CD4-positive, CD25-positive, alpha-beta regulatory T cell (primary cell): ENCODE data around the gene MMP21. TPM values are rescaled to one million over a fixed set of nuclear protein-coding genes. Genes with fewer than 3 reads are reported as not detected.

Experiments
- ATAC-seq, 2 donors: fragments of 150-1000 bp; cut with Tn5 transposase; one replicate each; pipeline ENCODE4 v1.10.0; 2021; ENCODE audit warnings: low read depth in 2 of 2, moderate number of reproducible peaks in 2 of 2, moderate library complexity in 1 of 2
- DNase-seq, 3 donors: peaks; one replicate each; pipeline versions ENCODE4 v3.0.0 to v3.0.0-alpha.2; 2012 to 2022; ENCODE audit warnings: mixed read lengths in 1 of 3
- H3K27ac ChIP-seq: one replicate; pipeline ENCODE4 v1.7.0; 2013; ENCODE audit warnings: mild to moderate bottlenecking, low read length; ENCODE audit not compliant: insufficient read depth, poor library complexity, severe bottlenecking
- H3K27me3 ChIP-seq: one replicate; pipeline ENCODE4 v1.7.0; 2013; ENCODE audit warnings: low read length; ENCODE audit not compliant: control insufficient read depth, insufficient read depth
- H3K36me3 ChIP-seq: one replicate; pipeline ENCODE4 v1.7.0; 2013; ENCODE audit warnings: mild to moderate bottlenecking, low read length, moderate library complexity; ENCODE audit not compliant: control insufficient read depth, insufficient read depth
- H3K4me1 ChIP-seq: 2 replicates; pipeline ENCODE4 v1.7.0; 2013; ENCODE audit warnings: mild to moderate bottlenecking, low read length; ENCODE audit not compliant: insufficient read depth, control insufficient read depth, poor library complexity, severe bottlenecking
- H3K4me3 ChIP-seq: one replicate; pipeline ENCODE4 v1.7.0; 2013; ENCODE audit warnings: low read depth, mild to moderate bottlenecking, low read length, moderate library complexity
- H3K9me3 ChIP-seq, 2 experiments: 1 replicate in 1 of 2; 2 replicates in 1 of 2; pipeline ENCODE4 v1.7.0; 2013; ENCODE audit warnings: low read length in 2 of 2, mild to moderate bottlenecking in 1 of 2, moderate library complexity in 1 of 2; ENCODE audit not compliant: control insufficient read depth in 2 of 2
- H3K27ac Mint-ChIP-seq, 3 donors: one replicate each; pipeline ENCODE4 v1.8.0; 2020 to 2022; ENCODE audit warnings: mild to moderate bottlenecking in 3 of 3, mixed read lengths in 3 of 3, moderate library complexity in 2 of 3
- H3K27me3 Mint-ChIP-seq: one replicate; pipeline ENCODE4 v1.8.0; 2022; ENCODE audit warnings: mild to moderate bottlenecking, mixed read lengths
- H3K36me3 Mint-ChIP-seq: one replicate; pipeline ENCODE4 v1.8.0; 2020; ENCODE audit warnings: mixed read lengths
- H3K4me1 Mint-ChIP-seq, 4 donors: one replicate each; pipeline ENCODE4 v1.8.0; 2020 to 2022; ENCODE audit warnings: mixed read lengths in 4 of 4, mild to moderate bottlenecking in 1 of 4
- H3K4me3 Mint-ChIP-seq, 4 donors: one replicate each; pipeline ENCODE4 v1.8.0; 2020 to 2022; ENCODE audit warnings: mild to moderate bottlenecking in 4 of 4, mixed read lengths in 4 of 4, moderate library complexity in 3 of 4
- H3K9me3 Mint-ChIP-seq, 7 donors: one replicate each; pipeline ENCODE4 v1.8.0; 2020 to 2022; ENCODE audit warnings: mixed read lengths in 7 of 7, mild to moderate bottlenecking in 3 of 7, moderate library complexity in 2 of 7
- polyA plus RNA-seq, 4 donors: library from polyadenylated mRNA; unstranded; fragments of 300-500 nt; fragmentation: Illumina TruSeq; gene quantifications; one replicate each; pipeline ENCODE4 v1.2.3, GENCODE V29; 2021
- total RNA-seq: library from RNA; stranded (reverse); gene quantifications from one replicate; pipeline ENCODE4 v1.2.3, GENCODE V29; 2022

MMP21 gene
- total and polyA plus RNA-seq, 5 donors from 2014 or later: 0.14 to 0.59 TPM; not detected in 3

GRCh38 chr10:125757742-125758141 lies 17.9 kb downstream of the MMP21 start:
- H3K27me3 ChIP-seq: no peaks in the 10 kb centered on the region
- Mint-ChIP-seq H3K4me3 (no peak overlapping the region), H3K27ac (no peak overlapping the region), H3K36me3 (peaks cover 60% of the 10 kb centered on the region), H3K9me3 (no peaks in the 10 kb centered on the region), H3K27me3 (no peaks in the 10 kb centered on the region), H3K4me1 (peaks cover 9 to 21% (median 14%) of the 10 kb centered on the region in 4 donors)
- no peaks in the 10 kb centered on the region for H3K9me3 ChIP-seq
- DNase-seq (no peak), ATAC-seq (no peak)
- peaks cover 84% of the 10 kb centered on the region for H3K36me3 ChIP-seq
- no peaks in the 10 kb centered on the region for H3K4me1 ChIP-seq
- H3K27ac ChIP-seq: no peak overlapping the region
- no peak overlapping the region for H3K4me3 ChIP-seq

GRCh38 chr10:125756853-125757487 lies 18.7 kb downstream of the MMP21 start:
- ATAC-seq: no peak
- Mint-ChIP-seq H3K4me3 (no peak overlapping the region), H3K27me3 (no peaks in the 10 kb centered on the region), H3K9me3 (no peaks in the 10 kb centered on the region), H3K36me3 (peaks cover 60% of the 10 kb centered on the region), H3K4me1 (peaks cover 9 to 21% (median 15%) of the 10 kb centered on the region in 4 donors), H3K27ac (no peak overlapping the region)
- Histone ChIP-seq H3K36me3 (peaks cover 82% of the 10 kb centered on the region), H3K4me1 (no peaks in the 10 kb centered on the region), H3K27ac (no peak overlapping the region), H3K27me3 (no peaks in the 10 kb centered on the region), H3K4me3 (no peak overlapping the region), H3K9me3 (no peaks in the 10 kb centered on the region)
- no peak for DNase-seq

- H3K4me1 ChIP-seq: no peaks in the 10 kb centered on the region
- H3K36me3 ChIP-seq: peaks cover 82% of the 10 kb centered on the region
- no peaks in the 10 kb centered on the region for H3K9me3 Mint-ChIP-seq
- H3K4me1 Mint-ChIP-seq: peaks cover 9 to 21% (median 15%) of the 10 kb centered on the region in 4 donors
- no peak overlapping the region for H3K4me3 Mint-ChIP-seq
- H3K4me3 ChIP-seq: no peak overlapping the region
- H3K27ac Mint-ChIP-seq: peak overlapping the region in 1 of 3 donors; percentile 76
- no peaks in the 10 kb centered on the region for H3K27me3 ChIP-seq
- H3K36me3 Mint-ChIP-seq: peaks cover 59% of the 10 kb centered on the region
- no peak overlapping the region for H3K27ac ChIP-seq
- no peaks in the 10 kb centered on the region for H3K27me3 Mint-ChIP-seq
- no peak for DNase-seq
- H3K9me3 ChIP-seq: no peaks in the 10 kb centered on the region
- no peak for ATAC-seq
Measured at GRCh38 chr10:125756196-125756595, 19.4 kb downstream of the MMP21 start.

- no peak for DNase-seq
- H3K36me3 Mint-ChIP-seq: peaks cover 72% of the 10 kb centered on the region
- H3K27me3 Mint-ChIP-seq: no peaks in the 10 kb centered on the region
Measured at GRCh38 chr10:125747417-125747816, 28.2 kb downstream of the MMP21 start.

GRCh38 chr10:125744909-125745308 lies 30.7 kb downstream of the MMP21 start:
- H3K27ac ChIP-seq: no peak overlapping the region
- peaks cover 0 to 7% (median 4%) of the 10 kb centered on the region in 4 donors for H3K4me1 Mint-ChIP-seq
- no peak overlapping the region for H3K27ac Mint-ChIP-seq
- H3K4me3 ChIP-seq: no peak overlapping the region
- H3K4me3 Mint-ChIP-seq: no peak overlapping the region
- no peaks in the 10 kb centered on the region for H3K4me1 ChIP-seq
- H3K36me3 ChIP-seq: peaks cover 92% of the 10 kb centered on the region
- H3K36me3 Mint-ChIP-seq: peaks cover 70% of the 10 kb centered on the region
- ATAC-seq (no peak), DNase-seq (no peak)
- H3K9me3 ChIP-seq: no peaks in the 10 kb centered on the region
- peaks cover 0 to 2% (median 0%) of the 10 kb centered on the region in 7 donors for H3K9me3 Mint-ChIP-seq
- H3K27me3 Mint-ChIP-seq: no peaks in the 10 kb centered on the region
- no peaks in the 10 kb centered on the region for H3K27me3 ChIP-seq

More at GRCh38 chr10:125747417-125747816, 28.2 kb downstream of the MMP21 start:
- Histone ChIP-seq H3K27ac (no peak overlapping the region), H3K4me1 (no peaks in the 10 kb centered on the region), H3K27me3 (no peaks in the 10 kb centered on the region), H3K36me3 (peaks cover 94% of the 10 kb centered on the region), H3K4me3 (no peak overlapping the region), H3K9me3 (no peaks in the 10 kb centered on the region)
- no peak for ATAC-seq
- Mint-ChIP-seq H3K27ac (no peak overlapping the region), H3K4me3 (no peak overlapping the region), H3K9me3 (peaks cover 0 to 2% (median 0%) of the 10 kb centered on the region in 7 donors), H3K4me1 (peaks cover 0 to 5% (median 4%) of the 10 kb centered on the region in 4 donors)

GRCh38 chr10:125742465-125742864 lies 33.2 kb downstream of the MMP21 start:
- Mint-ChIP-seq H3K27ac (no peak overlapping the region), H3K9me3 (peaks cover 0 to 2% (median 0%) of the 10 kb centered on the region in 7 donors), H3K36me3 (peaks cover 69% of the 10 kb centered on the region), H3K4me3 (no peak overlapping the region), H3K27me3 (no peaks in the 10 kb centered on the region), H3K4me1 (peaks cover 0 to 7% (median 4%) of the 10 kb centered on the region in 4 donors)
- Histone ChIP-seq H3K4me1 (no peaks in the 10 kb centered on the region), H3K27me3 (no peaks in the 10 kb centered on the region), H3K9me3 (no peaks in the 10 kb centered on the region), H3K27ac (no peak overlapping the region), H3K36me3 (peaks cover 93% of the 10 kb centered on the region), H3K4me3 (no peak overlapping the region)
- DNase-seq (peak in 1 of 3 donors; percentile 7), ATAC-seq (no peak)

GRCh38 chr10:125739994-125740679 lies 35.5 kb downstream of the MMP21 start:
- Mint-ChIP-seq H3K4me1 (peaks cover 0 to 2% (median 0%) of the 10 kb centered on the region in 4 donors), H3K4me3 (no peak overlapping the region), H3K36me3 (peaks cover 69% of the 10 kb centered on the region), H3K9me3 (peaks cover 0 to 2% (median 0%) of the 10 kb centered on the region in 7 donors), H3K27me3 (no peaks in the 10 kb centered on the region), H3K27ac (no peak overlapping the region)
- Histone ChIP-seq H3K27ac (no peak overlapping the region), H3K4me3 (no peak overlapping the region), H3K4me1 (no peaks in the 10 kb centered on the region), H3K27me3 (no peaks in the 10 kb centered on the region), H3K36me3 (peaks cover 94% of the 10 kb centered on the region), H3K9me3 (no peaks in the 10 kb centered on the region)
- ATAC-seq: no peak
- DNase-seq: no peak
